HG02798 (cell line): Measurements from ENCODE around the gene CD24.
A peak's percentile ranks its signal among the peaks of the same experiment; 100 is the strongest.
"Not testable (repeated sequence)": the region's sequence is repeated elsewhere in the genome, so short reads cannot be mapped to it uniquely, and the experiment has no call there.

Experiments
- ATAC-seq: cut with Tn5 transposase; IDR thresholded peaks from one replicate; pipeline ENCODE4 v1.9.1; 2021; ENCODE audit warnings: mild to moderate bottlenecking; ENCODE audit not compliant: unreplicated experiment, poor library complexity

Gene CD24, protein sequence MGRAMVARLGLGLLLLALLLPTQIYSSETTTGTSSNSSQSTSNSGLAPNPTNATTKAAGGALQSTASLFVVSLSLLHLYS

DNA sequence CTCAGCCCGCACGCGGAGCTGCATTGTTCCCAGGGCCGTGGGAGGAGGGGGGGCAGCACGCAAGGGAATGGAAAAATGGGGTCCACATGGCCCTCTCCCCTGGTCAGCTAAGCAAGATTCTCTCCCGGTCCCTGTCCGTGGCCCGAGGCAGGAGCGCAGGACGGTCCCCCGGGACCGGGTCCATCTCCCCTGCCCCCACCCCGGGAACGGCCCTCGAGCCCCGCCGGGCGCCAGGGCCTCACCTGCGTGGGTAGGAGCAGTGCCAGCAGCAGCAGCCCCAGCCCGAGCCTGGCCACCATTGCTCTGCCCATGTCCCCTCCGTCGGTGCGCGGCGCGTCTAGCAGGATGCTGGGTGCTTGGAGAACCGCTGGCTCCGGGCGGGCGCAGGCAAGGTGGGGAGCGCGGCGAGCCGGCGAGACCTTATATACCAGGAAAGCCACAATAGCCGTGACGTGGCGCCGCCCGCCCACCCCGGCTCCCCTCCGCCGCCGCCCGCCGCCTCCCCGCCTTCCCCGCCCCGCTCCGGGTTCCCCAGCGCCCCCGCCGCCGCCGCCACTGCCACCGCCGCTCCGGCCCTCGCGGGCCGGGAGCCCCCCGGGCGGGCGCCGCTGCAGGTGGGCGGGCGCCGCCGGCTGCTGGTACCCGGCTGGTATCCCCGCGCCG, at the start of gene CD24:
CD24 (minus strand) TSS at position 394 of the 663 bp plus-strand sequence; CDS start at position 311, 83 bp downstream.
- no peak for ATAC-seq

DNA sequence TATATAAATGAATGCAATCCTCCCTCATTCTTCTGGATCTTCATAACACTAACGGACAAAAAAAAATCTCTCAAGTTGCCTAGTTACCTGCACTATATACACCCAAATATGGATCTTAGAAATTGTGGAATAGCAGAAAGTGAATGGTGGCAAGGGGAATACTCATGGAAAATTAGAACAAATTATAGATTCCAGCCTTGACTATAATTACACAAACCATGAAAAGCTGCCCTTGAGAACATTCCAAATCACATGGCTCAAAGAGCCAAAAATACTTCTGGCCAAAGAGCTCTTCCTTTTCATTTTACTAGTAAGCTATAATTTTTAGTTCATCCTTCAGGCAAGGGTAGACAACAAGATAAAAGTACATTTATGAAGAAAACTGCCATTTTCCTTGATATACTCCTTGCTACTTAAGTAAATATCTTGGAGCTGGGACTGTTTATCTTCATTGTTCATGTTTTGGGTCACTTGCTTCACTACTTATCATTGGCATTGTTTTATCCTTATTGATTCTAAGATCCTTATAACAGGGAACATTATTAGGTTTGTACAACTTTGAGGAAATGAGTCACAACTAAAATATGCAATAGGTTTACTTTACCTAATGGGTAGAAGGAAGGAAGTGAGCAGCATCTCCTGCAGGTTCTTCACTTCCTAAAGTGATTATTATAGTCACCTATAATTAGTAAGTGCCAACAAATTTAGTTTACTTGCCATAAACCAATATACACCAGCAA, 47.1 kb upstream of the CD24 start:
- ATAC-seq: no peak

DNA sequence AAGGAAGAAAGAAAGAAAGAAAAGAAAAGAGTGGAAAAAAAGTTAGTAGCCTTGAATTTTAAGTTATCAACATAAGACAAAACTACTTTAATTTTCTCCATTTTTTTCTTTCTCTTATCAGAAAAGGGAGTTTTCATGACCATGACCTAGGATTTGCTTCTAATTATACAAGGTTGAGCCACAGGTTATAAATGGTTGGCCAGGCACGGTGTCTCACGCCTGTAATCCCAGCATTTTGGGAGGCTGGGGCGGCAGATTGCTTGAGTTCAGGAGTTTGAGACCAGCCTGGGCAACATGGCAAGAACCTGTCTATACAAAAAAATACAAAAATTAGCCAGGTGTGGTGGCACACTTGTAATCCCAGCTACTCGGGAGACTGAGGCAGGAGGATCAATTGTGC, 45.7 kb upstream of the CD24 start:
- no peak for ATAC-seq

DNA sequence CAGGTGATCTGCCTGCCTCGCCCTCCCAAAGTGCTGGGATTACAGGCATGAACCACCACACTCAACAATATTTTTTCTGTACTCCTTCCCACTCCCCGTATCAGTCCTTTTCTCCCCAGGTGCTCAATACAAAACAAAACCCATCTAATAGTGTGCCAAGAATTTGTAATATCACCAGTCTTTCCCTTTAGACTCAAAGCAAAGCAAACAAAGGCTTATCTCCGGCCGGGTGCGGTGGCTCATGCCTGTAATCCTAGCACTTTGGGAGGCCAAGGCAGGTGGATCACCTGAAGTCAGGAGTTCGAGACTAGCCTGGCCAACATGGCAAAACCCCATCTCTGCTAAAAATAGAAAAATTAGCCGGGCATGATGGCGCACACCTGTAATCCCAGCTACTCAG, 45.1 kb upstream of the CD24 start:
- not testable (repeated sequence) for ATAC-seq

DNA sequence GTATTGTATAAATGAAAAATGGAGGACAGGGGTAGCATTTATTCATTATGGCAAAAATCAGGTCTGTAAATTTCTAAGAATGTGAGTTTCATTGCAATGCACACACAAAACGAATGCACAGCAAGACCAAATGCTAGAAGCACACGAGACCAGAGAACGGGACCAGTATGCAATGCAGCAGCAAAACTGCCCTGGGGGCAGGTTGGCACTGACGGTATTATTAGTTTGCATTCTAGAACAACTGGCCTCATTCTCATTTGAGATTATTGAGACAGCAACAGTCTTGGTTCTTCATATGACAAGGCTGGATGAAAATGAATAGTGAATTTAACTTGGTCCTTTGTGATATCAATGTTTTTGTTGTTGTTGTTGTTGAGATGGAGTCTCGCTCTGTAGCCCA, 44.5 kb upstream of the CD24 start:
- no peak for ATAC-seq

DNA sequence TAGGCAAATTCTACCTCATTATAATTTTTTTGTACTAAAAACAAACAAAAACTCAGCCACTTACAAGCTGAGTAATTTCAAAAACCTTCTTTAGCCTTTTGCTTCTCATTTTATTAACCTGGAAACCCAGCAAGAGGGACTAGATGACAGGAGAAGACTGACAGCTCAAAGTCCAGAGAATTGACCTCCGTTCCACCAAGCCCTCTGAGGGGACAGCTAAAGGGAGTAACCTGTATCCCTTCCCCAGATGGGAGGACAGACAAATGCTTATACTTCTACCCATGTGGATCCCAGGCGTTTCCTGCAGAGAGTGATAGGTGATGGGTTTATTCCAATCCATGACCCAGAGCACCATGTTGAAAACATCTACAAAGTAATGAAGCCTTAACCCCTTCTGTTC, 35.0 kb upstream of the CD24 start:
- no peak for ATAC-seq

DNA sequence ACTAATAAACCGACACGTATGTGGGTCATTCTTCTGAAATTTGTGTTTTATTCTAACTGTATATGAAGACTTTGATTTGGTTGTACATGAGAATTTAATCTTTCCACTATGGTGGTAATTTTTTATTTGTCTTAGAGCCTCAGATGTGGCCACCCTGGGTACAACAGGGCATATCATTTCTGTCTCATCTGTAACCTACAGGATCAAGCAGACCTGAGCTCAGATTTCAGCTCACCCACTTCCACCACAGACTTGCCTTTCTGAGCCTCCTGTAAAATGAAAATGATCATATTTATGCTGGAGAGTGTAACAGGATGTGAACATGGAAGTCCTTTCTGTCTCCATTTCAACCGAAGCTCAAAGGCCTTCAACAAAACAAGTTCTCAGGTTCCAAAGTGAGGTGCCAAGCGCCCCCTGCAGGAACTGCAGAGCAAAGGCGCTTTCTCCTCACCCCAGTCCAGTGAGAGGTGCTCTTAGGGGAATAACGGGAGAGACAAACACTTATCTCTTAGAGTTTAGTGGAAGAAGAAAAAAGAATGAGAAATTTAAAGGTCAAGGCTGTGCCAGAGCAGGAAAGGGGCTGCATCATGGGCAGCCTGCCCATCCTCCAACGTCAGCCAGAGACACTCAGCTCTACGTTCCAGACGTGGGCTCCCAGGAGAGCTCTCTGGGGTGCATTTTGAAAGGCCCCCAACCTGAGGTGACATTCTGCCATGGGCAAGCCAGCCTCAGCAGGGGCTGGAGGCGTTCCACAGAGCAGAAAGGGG, 23.0 kb upstream of the CD24 start:
- ATAC-seq: no peak

DNA sequence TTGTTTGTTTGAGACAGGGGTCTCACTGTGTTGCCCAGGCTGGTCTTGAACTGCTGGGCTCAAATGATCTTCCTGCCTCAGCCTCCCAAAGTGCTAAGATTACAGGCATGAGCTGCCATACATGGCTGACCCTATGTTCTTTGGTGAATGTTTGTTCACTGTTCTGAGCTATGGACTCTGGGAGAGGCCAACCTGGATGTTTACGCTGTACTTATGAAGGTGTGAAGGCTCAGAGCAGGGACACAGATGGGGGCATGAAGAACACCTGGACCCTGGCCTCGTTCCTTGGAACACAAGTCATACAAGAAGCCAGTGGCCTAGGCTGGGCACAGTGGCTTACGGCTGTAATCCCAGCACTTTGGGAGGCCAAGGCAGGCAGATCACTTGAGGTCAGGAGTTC, 21.1 kb upstream of the CD24 start:
- ATAC-seq: no peak

DNA sequence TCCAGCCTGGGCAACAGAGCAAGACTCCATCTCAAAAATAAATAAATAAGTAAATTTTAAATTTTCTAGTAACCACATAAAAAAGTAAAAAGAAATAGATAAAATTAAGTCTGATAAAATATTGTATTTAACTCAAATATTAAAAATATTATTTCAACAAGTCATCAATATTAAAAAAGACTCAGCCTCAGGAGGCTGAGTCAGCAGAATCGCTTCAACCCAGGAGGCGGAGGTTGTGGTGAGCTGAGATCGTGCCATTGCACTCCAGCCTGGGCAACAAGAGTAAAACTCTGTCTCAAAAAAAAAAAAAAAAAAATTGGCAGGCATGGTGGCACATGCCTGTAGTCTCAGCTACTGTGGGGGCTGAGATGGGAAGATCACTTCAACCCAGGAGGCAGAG, 15.2 kb upstream of the CD24 start:
- not testable (repeated sequence) for ATAC-seq

DNA sequence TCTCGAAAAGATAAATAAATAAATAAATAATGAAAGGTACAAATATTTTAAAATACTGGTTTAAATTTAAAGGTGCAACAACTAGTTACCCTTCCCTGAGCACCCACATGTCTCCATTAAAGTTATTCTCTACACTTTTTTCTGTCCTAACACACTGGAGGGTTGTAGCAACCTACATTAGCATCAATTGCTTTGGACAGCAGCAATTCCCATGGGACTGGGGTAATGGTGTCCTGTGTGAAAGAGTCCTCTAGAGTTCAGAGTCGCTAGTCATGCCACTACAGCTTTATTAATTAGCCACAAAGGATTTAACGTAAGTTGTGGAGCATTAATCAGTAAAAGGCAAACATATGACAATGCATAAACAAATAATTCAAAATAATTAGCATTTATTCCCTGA, 14.1 kb upstream of the CD24 start:
- ATAC-seq: no peak

DNA sequence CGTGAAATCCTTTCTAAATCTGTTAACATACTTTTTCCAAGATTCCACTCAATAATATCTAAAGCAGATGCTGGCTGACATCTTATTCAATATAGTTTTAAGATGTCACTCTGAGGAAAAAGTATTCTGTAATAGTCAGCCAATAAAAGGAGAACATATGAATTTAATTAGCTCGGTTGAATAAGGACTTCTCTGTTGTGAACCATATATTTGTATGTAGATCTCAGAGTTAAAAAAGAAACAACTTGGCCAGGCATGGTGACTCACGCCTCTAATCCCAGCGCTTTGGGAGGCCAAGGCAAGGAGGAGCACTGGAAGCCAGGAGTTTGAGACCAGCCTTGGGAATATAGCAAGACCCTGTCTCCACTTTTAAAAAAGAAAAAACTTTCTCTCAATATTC, 7.4 kb upstream of the CD24 start:
- ATAC-seq: no peak

DNA sequence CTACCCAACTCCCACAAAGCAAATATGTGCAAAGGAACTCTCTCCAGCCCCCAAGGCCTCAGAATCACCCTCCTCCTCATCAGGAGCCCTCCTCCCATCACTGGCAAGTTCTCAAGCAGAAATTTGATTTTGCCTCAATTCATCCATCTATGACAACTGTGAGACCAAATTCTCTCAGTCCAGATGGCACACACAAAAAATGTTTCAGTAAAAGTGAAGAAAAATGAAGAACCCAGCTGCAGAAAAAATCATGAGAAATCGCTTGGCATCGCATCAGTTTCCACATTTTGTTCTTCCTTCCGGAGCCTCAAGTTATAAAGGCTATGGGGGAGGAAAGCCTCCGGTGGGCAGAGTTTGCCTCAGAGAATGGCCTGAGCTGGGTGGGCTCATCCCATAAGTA, 6.4 kb upstream of the CD24 start:
- ATAC-seq: no peak

DNA sequence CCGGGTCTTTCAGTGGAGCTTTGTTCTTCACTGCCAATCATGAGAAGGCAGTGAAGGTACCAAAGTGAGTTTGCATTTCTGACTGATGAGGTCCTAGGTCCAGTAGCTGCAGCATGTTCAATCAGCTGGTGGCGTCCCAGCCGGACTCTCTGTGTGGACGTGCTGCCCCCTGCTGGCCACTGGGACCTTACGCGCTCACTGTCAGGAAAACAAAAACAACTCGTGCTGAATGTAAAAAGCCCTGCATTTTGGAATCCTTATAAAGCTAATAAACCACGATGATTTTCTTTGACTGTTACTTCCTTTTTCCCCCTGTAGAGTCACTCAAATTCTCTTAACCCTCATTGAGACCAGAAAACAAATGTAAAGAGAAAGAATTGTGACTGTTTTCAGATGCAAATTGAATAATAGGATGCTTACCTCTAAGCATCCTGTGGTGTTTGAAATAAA, 4.9 kb upstream of the CD24 start:
- ATAC-seq: peak; percentile 82

DNA sequence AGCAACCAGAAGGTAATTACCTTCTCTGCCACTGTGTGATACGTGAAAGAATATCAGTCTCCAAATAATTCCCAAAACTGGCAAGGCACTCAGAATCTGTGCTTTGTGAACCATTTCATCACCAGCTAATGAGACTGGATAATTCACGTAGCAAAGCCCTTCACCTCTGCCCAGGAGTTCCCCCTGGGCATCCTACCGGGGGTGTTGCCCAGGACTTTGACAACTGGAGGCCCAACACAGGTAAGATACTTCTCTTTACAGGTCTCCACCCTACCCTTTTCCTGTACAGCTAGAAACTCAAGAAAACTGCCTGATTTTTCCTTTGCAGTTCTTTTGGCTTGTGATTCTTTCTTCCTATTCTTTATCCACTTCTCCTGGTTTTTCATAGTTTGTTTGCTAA, 2.7 kb upstream of the CD24 start:
- ATAC-seq: no peak

DNA sequence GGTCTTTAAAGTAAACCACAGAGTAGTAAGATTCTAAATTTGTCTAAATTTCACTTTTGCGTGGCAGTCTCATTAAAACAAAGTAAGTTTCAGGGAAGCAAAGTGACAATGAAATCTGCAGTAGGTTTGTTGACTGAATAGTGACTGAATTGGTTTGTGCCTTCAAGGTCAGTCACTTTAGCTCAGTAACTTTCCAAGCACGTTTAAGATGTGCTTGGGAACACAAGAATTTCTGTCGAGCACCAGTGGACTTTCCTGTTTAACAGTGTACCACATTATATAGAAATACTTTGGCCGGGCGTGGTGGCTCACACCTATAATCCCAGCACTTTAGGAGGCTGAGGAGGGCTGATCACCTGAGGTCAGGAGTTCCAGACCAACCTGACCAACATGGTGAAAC, 1.7 kb upstream of the CD24 start:
- ATAC-seq: no peak

DNA sequence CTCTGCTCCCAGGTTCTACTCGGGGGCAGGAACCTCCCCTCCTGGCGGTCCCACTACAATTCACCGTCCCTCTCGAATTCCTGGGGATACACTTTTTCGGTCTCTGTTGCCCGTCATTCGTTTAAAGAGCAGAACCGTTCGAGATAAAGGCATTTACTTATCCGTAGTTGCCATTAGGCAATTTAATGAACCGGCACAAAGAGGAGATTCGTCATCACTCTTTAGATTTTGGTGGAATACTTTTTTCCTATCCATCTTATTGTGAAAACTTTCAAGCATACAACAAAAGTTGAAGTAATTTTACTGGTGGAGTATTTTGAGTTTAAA, 1.2 kb upstream of the CD24 start:
- ATAC-seq: no peak

DNA sequence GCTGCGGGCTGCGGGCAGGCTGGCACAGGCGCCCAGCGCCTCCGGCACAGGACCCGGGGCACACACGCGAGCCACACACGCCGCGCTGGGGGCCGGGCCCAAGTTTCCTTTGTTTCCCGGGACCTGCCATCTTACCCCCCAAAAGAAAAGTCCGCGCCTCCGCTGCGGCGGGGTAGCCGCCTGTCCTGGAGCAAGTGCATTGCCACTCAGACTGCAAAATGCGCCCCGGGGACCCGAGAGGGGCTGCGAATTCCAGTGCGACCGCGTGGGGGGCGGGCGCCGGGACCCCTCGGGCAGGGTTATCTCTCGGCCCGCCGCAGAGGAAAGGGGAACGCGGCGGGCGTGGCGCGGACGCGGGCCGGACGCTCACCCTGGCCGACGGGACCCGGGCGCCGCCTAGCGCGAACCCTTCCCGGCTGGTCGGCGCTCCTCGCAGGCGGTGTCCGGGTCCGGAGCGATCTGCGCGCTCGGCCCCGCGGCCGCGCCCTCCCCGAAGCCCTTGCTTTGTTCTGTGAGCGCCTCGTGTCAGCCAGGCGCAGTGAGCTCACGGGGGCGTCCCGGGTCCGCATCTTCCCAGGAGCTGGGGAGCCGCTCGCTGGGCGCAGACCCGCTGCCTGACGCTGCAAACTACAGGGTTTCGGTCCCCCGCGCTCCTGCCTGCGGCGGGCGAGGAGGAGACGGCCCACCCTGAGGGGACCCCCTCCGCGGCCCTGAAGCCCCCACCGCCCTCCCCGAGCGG, 639 bp upstream of the CD24 start:
- ATAC-seq: peak; percentile 57

DNA sequence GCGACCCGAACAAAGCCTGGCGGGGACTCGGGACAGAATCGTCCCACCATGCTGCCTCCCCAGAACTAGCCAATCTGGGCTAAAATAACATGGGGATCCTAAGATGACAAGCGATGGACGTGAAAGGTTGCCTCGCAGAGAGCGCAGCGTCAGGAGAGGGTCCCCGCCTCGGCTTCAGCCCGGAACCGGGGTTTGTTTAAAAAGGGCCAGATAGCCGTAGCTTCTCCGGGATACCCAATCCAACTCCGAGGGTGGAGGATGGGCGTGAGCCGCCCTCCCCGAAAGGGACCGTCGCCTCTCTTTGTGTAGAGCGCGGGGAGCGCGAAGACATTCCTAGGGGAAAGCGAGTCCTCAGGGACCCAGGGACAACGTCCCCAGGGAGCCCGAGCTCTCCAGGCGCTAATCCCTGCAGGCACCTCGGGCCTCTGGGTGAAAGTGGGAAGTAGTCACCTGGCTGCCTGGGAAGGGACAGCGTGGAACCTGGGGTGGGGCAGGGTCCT, 643 bp downstream of the CD24 start:
- no peak for ATAC-seq

DNA sequence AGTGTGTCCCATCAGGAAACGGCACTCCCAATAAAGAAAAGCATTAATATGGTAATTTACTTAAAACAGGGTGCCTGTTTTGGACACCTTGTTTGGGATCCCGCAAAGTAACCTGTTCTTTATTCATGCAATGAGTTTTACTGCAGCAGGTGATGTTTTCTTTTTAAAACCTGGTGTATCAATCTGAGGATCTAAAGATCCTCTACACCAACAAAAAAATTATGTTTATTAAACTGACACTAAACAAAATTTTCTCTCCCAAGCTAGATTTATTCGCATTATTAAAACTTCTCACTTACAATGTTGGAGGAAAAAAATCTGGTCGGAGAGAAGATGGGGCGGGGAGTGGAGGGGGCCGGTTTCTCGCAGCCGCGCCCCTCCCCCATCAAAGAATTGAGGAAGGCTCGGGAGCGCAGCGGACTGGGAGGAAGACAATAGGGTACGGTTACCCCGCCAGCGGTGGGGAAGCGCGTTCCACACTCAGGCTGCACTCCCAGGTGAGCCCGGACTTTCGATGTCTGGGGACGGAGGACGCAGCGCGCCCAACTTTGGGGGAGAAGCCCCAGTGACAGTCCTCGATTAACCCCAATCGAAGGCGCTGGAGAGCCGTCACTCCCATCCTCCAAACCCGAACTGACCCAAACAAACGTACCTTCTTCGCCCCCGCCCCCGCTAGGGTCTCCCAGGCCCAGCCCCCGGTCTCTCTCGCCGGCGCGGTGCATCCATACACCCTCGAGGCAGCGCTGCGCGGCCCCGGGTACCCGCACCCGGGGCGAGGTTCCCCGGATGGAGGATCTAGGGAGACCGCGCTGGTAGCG, 1.3 kb downstream of the CD24 start:
- no peak for ATAC-seq

DNA sequence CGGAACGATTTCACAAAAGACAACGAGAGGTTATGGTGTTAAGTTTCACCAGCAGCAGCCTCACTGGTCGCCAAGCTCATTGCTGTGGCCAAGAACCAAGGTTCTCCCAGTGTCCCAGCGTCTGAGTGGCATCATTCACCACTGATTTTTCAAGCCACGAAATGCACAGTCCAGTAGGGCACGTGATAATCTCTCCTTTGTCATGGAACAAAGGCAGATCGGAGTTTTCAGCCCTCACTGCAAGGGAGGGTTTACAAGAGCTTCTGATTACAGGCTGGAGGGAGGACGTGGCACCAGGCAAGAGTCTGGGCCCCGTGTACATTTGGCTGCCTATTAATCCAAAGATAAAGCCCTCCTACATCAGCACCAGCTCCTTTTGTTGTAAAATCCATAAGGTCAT, 2.0 kb downstream of the CD24 start:
- no peak for ATAC-seq
